ENCODE measurements around the gene FAM170B.

The FAM170B gene

DNA sequence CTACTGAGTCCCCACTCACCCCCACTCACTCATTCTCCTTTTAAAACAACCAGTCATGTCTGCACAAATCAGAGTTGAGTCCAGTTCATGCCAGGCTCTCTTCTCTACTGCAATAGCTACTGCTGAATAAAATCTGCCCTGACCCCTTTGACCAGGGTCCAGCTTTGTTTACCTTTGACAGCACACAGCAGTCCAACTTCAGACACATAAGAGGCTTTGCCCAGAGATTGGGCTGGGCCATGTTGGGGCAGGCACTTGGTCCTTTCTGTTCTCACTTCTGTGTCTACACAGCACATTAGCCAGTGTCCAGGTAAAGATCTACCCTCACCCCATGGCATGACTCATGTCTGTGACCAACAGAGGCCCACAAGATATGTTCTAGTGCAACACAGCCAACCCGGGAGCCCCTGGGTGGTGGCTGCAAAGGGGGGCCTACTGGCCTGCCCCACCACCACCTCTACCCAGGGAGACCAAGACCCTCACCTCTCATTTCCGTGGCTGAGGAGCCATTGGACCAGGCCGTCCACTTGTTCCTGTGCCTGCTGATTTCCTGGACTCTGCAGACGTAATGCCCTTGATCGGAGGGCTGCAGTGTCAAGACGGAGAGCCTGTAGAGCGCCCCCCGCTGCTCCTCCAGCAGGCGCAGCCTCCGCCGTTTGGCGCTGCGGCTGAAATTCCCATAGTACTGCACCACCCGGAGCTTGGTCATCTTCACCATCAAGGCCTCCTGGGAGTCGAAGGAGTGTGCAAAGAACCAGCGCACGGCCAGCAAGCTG lies 26.5 kb downstream of the FAM170B start:
- no peak overlapping the region for H3K4me3 ChIP-seq (ENCODE audit: low read depth, low read length)

DNA sequence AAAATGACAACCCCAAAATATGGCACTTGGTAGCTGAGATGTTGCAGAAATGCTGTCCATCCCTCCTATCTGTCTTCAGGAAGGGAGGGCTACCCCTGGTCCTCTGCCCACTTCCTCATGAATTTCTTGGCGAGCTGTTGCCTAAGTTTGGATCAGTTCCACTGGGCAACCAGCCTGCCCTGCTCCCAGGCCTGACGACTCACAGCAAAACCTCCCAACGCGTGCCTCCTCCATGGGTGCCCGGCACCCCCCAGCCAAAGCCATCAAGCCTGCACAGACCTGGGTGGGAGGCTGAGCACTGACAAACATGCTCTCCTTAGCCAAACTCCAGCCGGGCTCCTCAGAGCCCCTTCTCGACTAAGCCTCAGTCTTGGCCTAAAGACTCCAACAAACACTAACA lies 27.4 kb downstream of the FAM170B start:
- H3K4me3 ChIP-seq (ENCODE audit: low read depth, low read length): no peak overlapping the region

DNA sequence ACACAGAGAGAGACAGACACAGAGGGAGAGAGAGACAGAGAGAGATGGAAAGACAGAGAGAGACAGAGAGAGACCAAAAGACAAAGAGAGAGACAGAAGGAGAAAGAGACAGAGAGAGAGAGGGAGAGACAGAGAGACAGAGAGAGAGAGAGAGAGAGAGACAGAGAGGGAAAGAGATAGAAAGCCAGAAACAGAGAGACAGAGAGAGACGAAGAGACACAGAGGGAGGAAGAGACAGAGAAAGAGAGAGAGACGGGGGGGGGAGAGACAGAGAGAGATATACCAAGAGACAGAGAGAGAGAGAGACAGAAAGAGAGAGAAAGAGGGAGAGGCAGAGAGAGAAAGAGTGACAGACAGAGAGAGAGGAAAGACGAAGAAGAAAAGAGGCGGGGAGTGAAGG lies 28.7 kb downstream of the FAM170B start:
- H3K4me3 ChIP-seq (ENCODE audit: low read depth, low read length): no peak overlapping the region

DNA sequence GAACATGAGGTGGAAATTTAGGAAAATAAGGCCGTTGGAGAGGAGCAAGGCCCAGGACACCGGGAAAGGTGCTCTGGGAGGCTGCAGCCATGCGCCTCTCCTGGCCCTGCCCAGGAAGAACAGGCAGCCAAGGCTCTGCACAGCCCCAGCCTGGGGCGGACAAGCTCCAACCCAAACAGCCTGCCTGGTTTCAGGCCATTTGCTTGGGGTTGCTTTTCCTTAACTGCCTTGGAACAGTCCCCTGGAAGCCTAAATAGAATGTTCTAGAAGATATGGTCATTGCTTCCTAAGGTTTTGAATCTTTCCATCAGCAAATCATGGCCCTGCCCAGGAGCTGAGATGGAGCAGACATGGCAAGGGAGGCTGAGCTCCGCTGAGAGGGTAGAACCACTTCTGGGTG lies 29.5 kb downstream of the FAM170B start:
- H3K4me3 ChIP-seq (ENCODE audit: low read depth, low read length): no peak overlapping the region

DNA sequence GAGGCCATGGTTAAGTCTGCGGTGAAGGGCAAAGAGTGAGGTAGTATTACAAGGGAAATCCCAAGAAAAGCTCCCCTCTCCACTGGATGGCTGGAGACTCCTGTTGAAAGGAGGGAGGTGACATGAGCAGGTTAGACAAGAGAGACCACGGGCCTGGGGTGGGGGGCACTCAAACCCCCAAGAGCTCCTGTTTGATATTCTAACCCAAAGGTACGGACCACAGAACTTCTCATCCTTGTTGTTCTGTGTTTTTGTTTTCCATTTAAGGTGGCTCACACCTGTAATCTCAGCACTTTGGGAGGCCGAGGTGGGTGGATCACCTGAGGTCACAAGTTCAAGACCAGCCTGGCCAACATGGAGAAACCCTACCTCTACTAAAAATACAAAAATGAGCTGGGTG lies 30.1 kb downstream of the FAM170B start:
- no peak overlapping the region for H3K4me3 ChIP-seq (ENCODE audit: low read depth, low read length)

DNA sequence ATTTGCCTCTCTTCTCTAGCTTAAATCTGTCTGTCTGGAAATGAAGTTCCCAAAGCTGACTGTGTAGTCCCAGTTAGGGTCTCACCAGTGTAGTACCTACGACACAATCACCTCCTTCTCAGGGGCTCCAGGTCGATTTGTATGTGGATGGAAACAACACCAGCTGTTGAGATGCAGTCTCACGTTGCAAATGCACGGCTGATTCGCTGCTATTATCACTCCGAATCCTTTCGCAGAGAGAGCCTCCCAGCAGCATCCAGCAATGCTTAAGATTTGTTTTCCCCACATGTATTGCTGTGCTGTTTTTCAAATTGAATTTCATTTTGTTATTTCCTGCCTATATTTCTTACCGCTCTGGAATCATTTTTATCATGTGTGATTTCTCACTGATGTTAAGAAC lies 34.8 kb downstream of the FAM170B start:
- H3K4me3 ChIP-seq (ENCODE audit: low read depth, low read length): no peak overlapping the region

DNA sequence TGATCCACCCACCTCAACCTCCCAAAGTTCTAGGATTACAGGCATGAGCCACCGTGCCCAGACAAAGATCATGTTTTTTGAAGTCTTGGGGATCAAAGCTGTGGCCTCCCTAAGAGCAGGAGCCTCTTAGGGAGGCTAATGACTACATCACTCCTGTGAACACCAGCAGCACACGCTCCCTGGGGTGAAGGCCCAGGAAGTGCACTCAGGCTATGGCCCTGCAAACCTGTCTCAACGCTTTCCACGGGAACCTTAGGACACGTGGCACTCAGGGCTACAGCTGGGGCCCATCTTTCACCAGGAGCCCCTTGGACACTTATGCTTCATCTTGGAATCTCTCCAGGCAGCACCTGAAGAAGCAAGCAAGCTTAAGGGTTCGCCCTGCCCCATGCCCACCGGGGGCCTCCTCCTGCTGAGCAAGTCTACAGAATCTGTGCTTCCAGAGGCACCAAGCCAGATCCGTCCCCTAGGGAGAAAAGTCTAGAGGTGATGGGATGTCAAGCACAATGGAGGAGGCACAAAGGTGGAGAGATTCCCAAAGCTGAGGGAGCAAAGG lies 36.9 kb downstream of the FAM170B start:
- no peak overlapping the region for H3K4me3 ChIP-seq (ENCODE audit: low read depth, low read length)

DNA sequence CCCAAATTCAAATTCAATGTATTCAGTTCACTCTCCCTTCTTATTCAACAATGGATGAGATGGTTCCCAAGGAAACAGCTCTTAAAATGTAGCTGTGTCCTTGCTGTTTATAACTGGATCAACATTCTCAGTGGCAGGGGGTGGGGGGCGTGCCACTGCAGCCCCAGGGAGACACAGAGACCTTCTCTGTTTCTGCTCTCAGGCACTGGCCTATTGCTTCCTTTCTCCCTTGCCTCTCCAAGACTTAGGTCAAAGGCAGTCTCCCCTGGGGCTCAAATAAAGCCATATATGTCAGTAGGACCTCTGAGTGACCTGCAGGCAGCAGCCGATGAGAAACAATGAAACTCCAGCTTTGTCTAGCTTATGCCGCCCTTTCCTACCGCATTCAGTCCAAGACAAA lies 39.2 kb downstream of the FAM170B start:
- H3K4me3 ChIP-seq (ENCODE audit: low read depth, low read length): no peak overlapping the region

DNA sequence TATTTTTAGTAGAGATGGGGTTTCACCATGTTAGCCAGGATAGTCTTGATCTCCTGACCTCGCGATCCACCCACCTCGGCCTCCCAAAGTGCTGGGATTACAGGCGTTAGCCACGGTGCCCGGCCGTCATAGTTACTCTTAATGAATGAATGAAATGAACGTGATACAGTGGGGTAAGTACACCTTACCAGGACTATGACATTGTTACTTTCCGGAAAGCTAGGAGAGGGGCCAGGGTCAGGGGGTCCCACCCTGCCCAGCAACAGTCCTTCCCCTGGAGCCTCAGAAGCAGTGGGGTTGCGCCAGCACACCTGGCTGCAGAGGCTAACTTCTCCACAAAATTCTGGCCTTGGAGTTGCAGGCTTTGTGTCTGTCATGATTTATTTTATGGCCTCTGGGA lies 39.9 kb downstream of the FAM170B start:
- no peak overlapping the region for H3K4me3 ChIP-seq (ENCODE audit: low read depth, low read length)

DNA sequence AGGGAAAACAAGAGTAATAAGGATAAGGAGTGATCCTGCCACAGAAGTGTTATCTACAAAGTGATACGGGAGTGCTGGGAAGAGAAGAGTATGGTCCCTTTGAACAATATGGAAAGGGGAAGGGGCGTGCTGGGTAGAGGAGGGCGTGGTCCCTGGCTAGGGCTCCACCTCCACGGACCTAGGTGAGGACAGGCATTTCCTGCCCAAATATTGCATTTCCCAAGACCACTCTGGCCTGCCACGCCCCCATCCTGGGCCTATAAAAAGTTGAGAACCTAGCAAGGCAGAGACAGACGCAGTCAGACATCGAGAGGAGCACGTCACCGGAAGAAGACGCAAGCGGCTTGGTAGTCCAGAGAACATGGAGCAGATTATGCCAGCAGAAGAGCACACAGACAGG lies 41.3 kb downstream of the FAM170B start:
- no peak overlapping the region for H3K4me3 ChIP-seq (ENCODE audit: low read depth, low read length)

DNA sequence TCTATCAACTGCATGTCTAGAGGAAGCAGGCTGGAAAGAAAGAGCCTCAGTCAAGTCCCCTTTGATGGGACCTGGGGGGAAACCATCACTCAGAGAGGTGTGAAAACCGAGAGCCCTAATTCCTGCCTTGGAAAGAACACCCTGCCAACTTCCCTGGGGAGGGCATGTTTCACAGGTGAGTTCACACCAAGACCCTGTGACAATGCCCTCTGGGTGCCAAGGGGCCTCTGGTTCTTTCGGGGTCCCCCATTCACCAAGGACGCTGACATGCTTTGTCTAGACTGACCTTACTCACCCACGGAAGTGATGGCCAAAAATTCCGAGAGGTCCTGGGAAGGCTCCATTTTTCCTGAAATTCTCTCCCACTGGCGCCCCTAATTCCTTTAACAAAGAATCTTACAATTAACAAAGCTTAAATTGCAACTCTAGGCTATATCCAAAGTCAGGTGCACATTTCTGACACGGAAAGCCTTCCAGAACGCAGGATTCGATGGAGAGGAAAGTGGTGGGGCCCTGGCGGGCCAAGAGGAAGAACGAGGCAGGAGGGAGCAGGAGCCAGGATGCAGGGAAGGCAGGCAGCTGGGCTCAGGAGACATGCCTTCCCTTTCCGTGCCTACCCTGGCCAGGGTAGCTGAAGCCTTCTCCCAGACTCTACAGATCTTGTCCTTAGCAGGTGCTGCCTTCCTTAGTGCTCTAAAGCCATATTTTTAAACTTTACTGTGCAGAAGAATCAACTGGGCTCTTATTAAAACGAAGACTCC lies 42.2 kb downstream of the FAM170B start:
- no peak overlapping the region for H3K4me3 ChIP-seq (ENCODE audit: low read depth, low read length)

DNA sequence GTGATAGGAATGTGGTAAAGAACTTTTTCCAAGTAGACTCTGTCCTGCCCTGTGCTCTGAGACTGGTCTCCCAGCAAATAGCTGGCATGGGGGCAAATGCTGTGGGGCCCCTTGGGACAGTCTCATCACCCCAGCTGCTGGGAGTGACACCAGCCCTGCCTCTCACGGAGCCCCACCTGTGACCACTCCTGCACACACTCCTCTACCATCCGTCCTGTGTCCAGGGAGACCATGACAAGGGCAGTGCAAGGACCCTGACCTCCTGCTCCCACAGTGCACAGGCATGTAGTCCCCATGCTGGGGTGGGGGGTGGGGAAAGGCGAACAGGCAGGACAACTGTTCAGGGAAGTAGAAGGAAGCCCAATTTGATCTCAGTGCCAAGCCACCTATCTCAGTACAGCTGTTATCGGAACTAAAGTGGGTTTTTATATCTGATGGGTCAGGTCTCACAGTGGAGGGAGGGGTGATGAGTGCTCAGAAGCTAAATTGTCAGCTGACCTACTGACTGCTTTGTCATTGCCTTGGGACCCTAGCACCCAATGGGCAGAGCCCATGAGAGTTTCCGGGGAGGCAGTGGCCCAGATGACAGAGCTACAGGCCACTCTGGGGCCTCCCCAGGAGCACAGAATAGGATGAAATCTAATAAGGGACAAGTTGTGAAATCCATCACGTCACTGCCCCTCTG lies 43.0 kb downstream of the FAM170B start:
- H3K4me3 ChIP-seq (ENCODE audit: low read depth, low read length): no peak overlapping the region

DNA sequence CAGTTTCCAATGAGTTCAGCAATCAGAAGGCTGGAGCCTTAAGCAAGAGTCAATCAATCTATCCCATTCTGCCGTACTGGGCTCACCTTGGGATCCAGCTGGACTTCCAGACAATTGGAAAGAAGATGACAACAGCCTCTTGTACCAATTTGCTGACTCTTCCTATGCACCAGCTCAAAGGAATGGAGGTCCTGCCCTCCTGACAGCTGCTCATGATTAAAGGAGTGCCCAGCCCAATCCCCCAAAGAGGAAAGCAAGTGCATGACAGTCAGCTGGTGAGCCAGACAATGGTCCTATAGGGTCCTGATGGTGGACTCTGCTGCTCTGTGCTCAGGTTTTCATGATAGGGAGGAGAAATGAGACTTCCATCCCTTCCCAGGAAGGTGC lies 43.6 kb downstream of the FAM170B start:
- no peak overlapping the region for H3K4me3 ChIP-seq (ENCODE audit: low read depth, low read length)

DNA sequence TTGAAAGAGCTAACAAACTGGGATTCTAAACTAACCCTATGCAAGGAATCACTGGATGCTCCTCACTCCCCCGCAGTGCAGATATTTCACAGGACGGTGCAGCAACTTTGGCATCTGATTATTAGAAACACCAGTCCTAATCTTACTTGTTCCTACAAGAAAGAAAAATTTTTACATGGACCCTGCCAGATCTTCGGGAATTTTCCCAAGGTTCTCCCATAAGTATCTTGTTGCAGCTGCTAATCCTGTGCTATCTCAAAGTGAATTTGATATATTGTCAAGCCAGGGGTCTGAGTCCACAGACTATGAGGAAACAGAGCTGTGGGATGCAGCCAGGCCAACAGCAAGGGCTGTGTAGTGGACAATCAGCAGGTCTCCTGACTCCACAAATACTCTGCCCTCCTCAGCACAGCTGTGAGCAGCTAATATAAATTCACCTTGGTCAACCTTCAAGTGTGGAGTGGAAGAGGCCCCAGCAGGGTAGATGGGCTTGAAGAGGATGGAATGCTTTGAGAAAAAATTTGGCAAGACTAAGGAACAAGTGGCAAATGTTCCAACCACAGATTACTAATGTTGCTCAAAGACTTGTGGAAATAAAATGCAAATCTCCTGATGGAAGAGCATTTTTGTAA lies 44.1 kb downstream of the FAM170B start:
- no peak overlapping the region for H3K4me3 ChIP-seq (ENCODE audit: low read depth, low read length)

DNA sequence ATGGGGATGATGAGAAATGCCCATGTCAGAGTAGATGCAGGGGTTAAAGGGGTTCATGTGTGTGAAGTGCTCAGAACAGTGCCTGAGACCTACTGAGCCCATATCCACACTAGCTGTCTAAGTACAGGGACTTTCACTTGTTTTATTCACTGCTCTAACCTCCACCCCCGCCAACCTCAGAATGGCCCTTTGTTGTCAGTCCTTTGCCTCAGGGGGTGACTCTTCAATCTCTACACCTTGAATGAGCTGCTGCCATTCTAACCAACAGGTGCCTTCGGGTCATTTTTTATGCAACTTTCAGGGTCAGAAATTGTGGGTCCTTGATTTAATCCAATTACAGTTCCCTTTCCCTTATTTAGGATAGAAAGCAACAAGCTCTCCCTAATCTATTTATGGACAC lies 44.7 kb downstream of the FAM170B start:
- no peak overlapping the region for H3K4me3 ChIP-seq (ENCODE audit: low read depth, low read length)

DNA sequence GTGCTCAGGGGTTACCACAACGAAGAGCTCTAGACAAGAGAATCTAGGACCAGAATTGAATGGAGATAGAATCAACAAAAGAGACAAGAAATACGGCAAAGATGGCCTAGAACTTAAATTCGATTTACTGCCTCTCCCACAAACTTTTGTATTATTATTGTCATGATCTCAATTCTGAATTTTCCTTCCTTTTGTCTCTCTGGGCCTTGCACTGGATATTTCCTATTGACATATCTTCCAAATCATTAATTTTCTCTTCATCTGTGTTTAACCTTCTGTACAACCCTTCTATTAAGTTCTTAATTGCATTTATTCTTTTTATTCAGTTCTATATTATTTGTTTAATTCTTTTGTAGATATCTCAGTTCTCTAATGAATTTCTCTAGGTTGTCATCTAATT lies 46.9 kb downstream of the FAM170B start:
- no peak overlapping the region for H3K4me3 ChIP-seq (ENCODE audit: low read depth, low read length)

DNA sequence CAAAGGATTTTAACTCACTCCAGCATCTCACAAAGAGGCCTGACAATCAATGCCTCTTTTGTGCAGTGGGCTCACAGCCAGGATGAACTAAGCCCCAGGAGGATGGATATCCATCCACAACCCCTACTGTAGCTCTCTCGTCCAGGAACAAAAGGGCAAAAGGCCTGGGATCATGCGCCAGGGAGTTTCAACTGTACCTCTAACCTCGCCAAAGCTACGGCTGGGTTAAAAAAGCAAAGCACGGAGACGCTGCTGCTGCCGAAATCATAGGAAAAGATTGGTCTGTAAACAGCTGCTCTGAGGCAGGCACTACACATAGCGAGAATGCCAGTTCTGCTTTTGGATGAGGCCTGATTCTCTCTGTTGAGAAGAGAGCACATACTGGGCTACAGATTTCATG lies 50.6 kb downstream of the FAM170B start:
- no peak overlapping the region for H3K4me3 ChIP-seq (ENCODE audit: low read depth, low read length)

DNA sequence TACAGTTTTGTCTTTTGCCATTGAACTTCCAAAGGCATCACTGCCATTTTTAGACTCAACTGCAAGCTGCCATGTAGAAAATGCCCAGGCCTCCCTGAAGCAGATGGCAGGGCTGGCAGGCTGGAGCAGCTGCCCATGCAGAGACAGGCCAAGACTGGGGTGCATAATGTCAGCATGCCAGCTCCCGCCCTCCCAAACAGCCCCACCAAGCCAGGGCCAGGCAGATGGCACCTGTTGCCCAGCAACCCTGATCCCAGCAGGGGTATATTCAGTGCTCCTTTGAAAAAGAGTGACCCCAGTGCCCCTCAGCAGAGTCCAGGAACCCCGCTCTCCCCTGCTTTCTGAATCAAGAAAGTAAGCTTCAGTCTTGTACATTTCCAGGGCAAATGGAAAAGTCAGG lies 51.1 kb downstream of the FAM170B start:
- no peak overlapping the region for H3K4me3 ChIP-seq (ENCODE audit: low read depth, low read length)

DNA sequence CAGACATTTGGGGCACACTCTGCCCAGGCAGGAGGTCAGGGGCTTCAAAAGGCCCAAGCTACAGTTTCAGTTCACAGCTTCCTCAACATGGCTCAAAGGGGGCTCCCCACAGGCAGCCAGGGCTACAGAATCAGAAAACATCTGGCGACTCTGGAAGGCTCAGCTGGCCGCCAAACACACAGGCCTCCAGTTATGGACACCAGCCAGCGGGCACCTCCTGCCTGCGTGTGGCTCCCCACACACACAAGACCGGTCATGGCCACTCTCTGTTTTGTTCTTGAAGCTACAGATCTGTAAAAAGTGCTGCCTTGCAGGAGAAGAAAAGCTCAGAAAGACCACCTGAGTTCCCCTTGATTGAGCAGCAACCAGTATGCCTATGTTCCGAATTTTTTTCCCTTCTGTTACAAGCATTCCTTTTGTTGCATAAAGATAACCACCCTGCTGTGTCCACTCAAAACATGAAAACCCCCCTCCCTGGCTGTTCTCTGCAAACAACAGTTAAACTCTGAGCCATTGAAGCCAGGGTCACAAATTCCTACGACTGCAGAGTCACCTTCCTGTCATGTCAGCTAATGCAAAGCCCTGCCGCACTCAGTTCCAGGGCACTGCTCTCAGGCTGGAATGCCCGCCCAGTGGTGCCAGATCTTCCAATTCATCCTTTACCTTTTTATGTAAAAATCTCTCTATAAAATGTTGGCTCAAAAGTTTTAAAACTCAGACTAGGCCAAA lies 52.1 kb downstream of the FAM170B start:
- H3K4me3 ChIP-seq (ENCODE audit: low read depth, low read length): no peak overlapping the region

All from iPS-11a (cell line).